ENCODE data around the gene NAB1.

Gene NAB1

GRCh38 chr2:190666895-190667294 is 18.0 kb downstream of the NAB1 start:
- H3K36me3 ChIP-seq (ENCODE audit: control insufficient read depth, insufficient read depth, low read length): peaks cover 3% of the 10 kb centered on the region
- H3K4me3 ChIP-seq (ENCODE audit: insufficient read depth, low read depth, low read length, poor library complexity, severe bottlenecking): no peak overlapping the region
- no peaks in the 10 kb centered on the region for H3K4me1 ChIP-seq (ENCODE audit: control insufficient read depth, insufficient read depth, low read length, poor library complexity, severe bottlenecking)
- H3K9me3 ChIP-seq (ENCODE audit: control insufficient read depth, low read length): no peaks in the 10 kb centered on the region
- no peak for DNase-seq
- H3K27ac ChIP-seq (ENCODE audit: insufficient read depth, low read length, poor library complexity, severe bottlenecking): no peak overlapping the region
- H3K27me3 ChIP-seq (replicated peaks; ENCODE audit: control insufficient read depth, insufficient read depth, low read length, poor library complexity, severe bottlenecking): no peaks in the 10 kb centered on the region

- H3K9me3 ChIP-seq (ENCODE audit: control insufficient read depth, low read length): no peaks in the 10 kb centered on the region
- no peak for DNase-seq
- no peak overlapping the region for H3K27ac ChIP-seq (ENCODE audit: insufficient read depth, low read length, poor library complexity, severe bottlenecking)
- H3K4me3 ChIP-seq (ENCODE audit: insufficient read depth, low read depth, low read length, poor library complexity, severe bottlenecking): no peak overlapping the region
- H3K4me1 ChIP-seq (ENCODE audit: control insufficient read depth, insufficient read depth, low read length, poor library complexity, severe bottlenecking): no peaks in the 10 kb centered on the region
- no peaks in the 10 kb centered on the region for H3K27me3 ChIP-seq (replicated peaks; ENCODE audit: control insufficient read depth, insufficient read depth, low read length, poor library complexity, severe bottlenecking)
- peaks cover 3% of the 10 kb centered on the region for H3K36me3 ChIP-seq (ENCODE audit: control insufficient read depth, insufficient read depth, low read length)
These were observed 20.0 kb downstream of the NAB1 start for GRCh38 chr2:190668892-190669291.

- DNase-seq: no peak
- Histone ChIP-seq H3K4me3 (ENCODE audit: insufficient read depth, low read depth, low read length, poor library complexity, severe bottlenecking) (no peak overlapping the region), H3K4me1 (ENCODE audit: control insufficient read depth, insufficient read depth, low read length, poor library complexity, severe bottlenecking) (peaks cover 4% of the 10 kb centered on the region), H3K27me3 (replicated peaks; ENCODE audit: control insufficient read depth, insufficient read depth, low read length, poor library complexity, severe bottlenecking) (no peaks in the 10 kb centered on the region), H3K9me3 (ENCODE audit: control insufficient read depth, low read length) (no peaks in the 10 kb centered on the region), H3K27ac (ENCODE audit: insufficient read depth, low read length, poor library complexity, severe bottlenecking) (no peak overlapping the region), H3K36me3 (ENCODE audit: control insufficient read depth, insufficient read depth, low read length) (peaks cover 3% of the 10 kb centered on the region)
These were observed 21.5 kb downstream of the NAB1 start for GRCh38 chr2:190670182-190670946.

GRCh38 chr2:190674966-190675650 is 26.2 kb downstream of the NAB1 start:
- H3K36me3 ChIP-seq (ENCODE audit: control insufficient read depth, insufficient read depth, low read length): peaks cover 3% of the 10 kb centered on the region
- no peaks in the 10 kb centered on the region for H3K9me3 ChIP-seq (ENCODE audit: control insufficient read depth, low read length)
- H3K4me3 ChIP-seq (ENCODE audit: insufficient read depth, low read depth, low read length, poor library complexity, severe bottlenecking): no peak overlapping the region
- no peaks in the 10 kb centered on the region for H3K27me3 ChIP-seq (replicated peaks; ENCODE audit: control insufficient read depth, insufficient read depth, low read length, poor library complexity, severe bottlenecking)
- DNase-seq: no peak
- H3K27ac ChIP-seq (ENCODE audit: insufficient read depth, low read length, poor library complexity, severe bottlenecking): no peak overlapping the region
- peaks cover 12% of the 10 kb centered on the region for H3K4me1 ChIP-seq (ENCODE audit: control insufficient read depth, insufficient read depth, low read length, poor library complexity, severe bottlenecking)

- no peaks in the 10 kb centered on the region for H3K27me3 ChIP-seq (replicated peaks; ENCODE audit: control insufficient read depth, insufficient read depth, low read length, poor library complexity, severe bottlenecking)
- H3K4me3 ChIP-seq (ENCODE audit: insufficient read depth, low read depth, low read length, poor library complexity, severe bottlenecking): no peak overlapping the region
- H3K4me1 ChIP-seq (ENCODE audit: control insufficient read depth, insufficient read depth, low read length, poor library complexity, severe bottlenecking): peaks cover 12% of the 10 kb centered on the region
- no peak for DNase-seq
- H3K36me3 ChIP-seq (ENCODE audit: control insufficient read depth, insufficient read depth, low read length): no peaks in the 10 kb centered on the region
- H3K9me3 ChIP-seq (ENCODE audit: control insufficient read depth, low read length): no peaks in the 10 kb centered on the region
- no peak overlapping the region for H3K27ac ChIP-seq (ENCODE audit: insufficient read depth, low read length, poor library complexity, severe bottlenecking)
These were observed 28.4 kb downstream of the NAB1 start for GRCh38 chr2:190677255-190677654.

GRCh38 chr2:190678444-190679162 is 29.7 kb downstream of the NAB1 start:
- H3K27ac ChIP-seq (ENCODE audit: insufficient read depth, low read length, poor library complexity, severe bottlenecking): no peak overlapping the region
- no peaks in the 10 kb centered on the region for H3K27me3 ChIP-seq (replicated peaks; ENCODE audit: control insufficient read depth, insufficient read depth, low read length, poor library complexity, severe bottlenecking)
- DNase-seq: no peak
- no peaks in the 10 kb centered on the region for H3K9me3 ChIP-seq (ENCODE audit: control insufficient read depth, low read length)
- H3K4me1 ChIP-seq (ENCODE audit: control insufficient read depth, insufficient read depth, low read length, poor library complexity, severe bottlenecking): peaks cover 12% of the 10 kb centered on the region
- no peaks in the 10 kb centered on the region for H3K36me3 ChIP-seq (ENCODE audit: control insufficient read depth, insufficient read depth, low read length)
- H3K4me3 ChIP-seq (ENCODE audit: insufficient read depth, low read depth, low read length, poor library complexity, severe bottlenecking): no peak overlapping the region

GRCh38 chr2:190679391-190679790 is 30.5 kb downstream of the NAB1 start:
- Histone ChIP-seq H3K27me3 (replicated peaks; ENCODE audit: control insufficient read depth, insufficient read depth, low read length, poor library complexity, severe bottlenecking) (no peaks in the 10 kb centered on the region), H3K27ac (ENCODE audit: insufficient read depth, low read length, poor library complexity, severe bottlenecking) (no peak overlapping the region), H3K36me3 (ENCODE audit: control insufficient read depth, insufficient read depth, low read length) (no peaks in the 10 kb centered on the region), H3K4me1 (ENCODE audit: control insufficient read depth, insufficient read depth, low read length, poor library complexity, severe bottlenecking) (peaks cover 9% of the 10 kb centered on the region), H3K9me3 (ENCODE audit: control insufficient read depth, low read length) (no peaks in the 10 kb centered on the region), H3K4me3 (ENCODE audit: insufficient read depth, low read depth, low read length, poor library complexity, severe bottlenecking) (no peak overlapping the region)
- no peak for DNase-seq

- Histone ChIP-seq H3K9me3 (ENCODE audit: control insufficient read depth, low read length) (no peaks in the 10 kb centered on the region), H3K4me3 (ENCODE audit: insufficient read depth, low read depth, low read length, poor library complexity, severe bottlenecking) (no peak overlapping the region), H3K4me1 (ENCODE audit: control insufficient read depth, insufficient read depth, low read length, poor library complexity, severe bottlenecking) (peaks cover 8% of the 10 kb centered on the region), H3K27me3 (replicated peaks; ENCODE audit: control insufficient read depth, insufficient read depth, low read length, poor library complexity, severe bottlenecking) (no peaks in the 10 kb centered on the region), H3K36me3 (ENCODE audit: control insufficient read depth, insufficient read depth, low read length) (no peaks in the 10 kb centered on the region), H3K27ac (ENCODE audit: insufficient read depth, low read length, poor library complexity, severe bottlenecking) (no peak overlapping the region)
- peak; percentile 37 to 43 (median 39) for DNase-seq
These were observed 31.1 kb downstream of the NAB1 start for GRCh38 chr2:190679813-190680591.

GRCh38 chr2:190682168-190682567 is 33.3 kb downstream of the NAB1 start:
- DNase-seq: no peak
- H3K9me3 ChIP-seq (ENCODE audit: control insufficient read depth, low read length): no peaks in the 10 kb centered on the region
- peaks cover 8% of the 10 kb centered on the region for H3K4me1 ChIP-seq (ENCODE audit: control insufficient read depth, insufficient read depth, low read length, poor library complexity, severe bottlenecking)
- H3K4me3 ChIP-seq (ENCODE audit: insufficient read depth, low read depth, low read length, poor library complexity, severe bottlenecking): no peak overlapping the region
- no peaks in the 10 kb centered on the region for H3K27me3 ChIP-seq (replicated peaks; ENCODE audit: control insufficient read depth, insufficient read depth, low read length, poor library complexity, severe bottlenecking)
- peaks cover 8% of the 10 kb centered on the region for H3K36me3 ChIP-seq (ENCODE audit: control insufficient read depth, insufficient read depth, low read length)
- H3K27ac ChIP-seq (ENCODE audit: insufficient read depth, low read length, poor library complexity, severe bottlenecking): no peak overlapping the region

Data from effector memory CD4-positive, alpha-beta T cell (primary cell).